GM23248 (cell line): ENCODE results near the gene GALM. TPM values are rescaled to one million over a fixed set of nuclear protein-coding genes. Genes with fewer than 3 reads are reported as not detected.

Source experiments
- DNase-seq: peaks from one replicate; pipeline ENCODE4 v3.0.0-alpha.2; 2015
- H2AFZ ChIP-seq: fragments of 200-600 bp; sonication (generic); 2 replicates; pipeline ENCODE4 v1.6.1; 2016; ENCODE audit warnings: antibody characterized with exemption
- H3F3A ChIP-seq: fragments of 200-600 bp; sonication (generic); 2 replicates; pipeline ENCODE4 v1.6.1; 2016; ENCODE audit warnings: mild to moderate bottlenecking, antibody characterized with exemption, mixed run types; ENCODE audit not compliant: insufficient read depth
- H3K27ac ChIP-seq: fragments of 200-600 bp; sonication (generic); 2 replicates; pipeline ENCODE4 v1.5.1; 2016; ENCODE audit warnings: mild to moderate bottlenecking
- H3K27me3 ChIP-seq: fragments of 200-600 bp; sonication (generic); replicated peaks from 2 replicates; pipeline ENCODE4 v1.6.1; 2016; ENCODE audit warnings: mild to moderate bottlenecking; ENCODE audit not compliant: insufficient read depth
- H3K36me3 ChIP-seq: fragments of 200-600 bp; sonication (generic); 2 replicates; pipeline ENCODE4 v1.6.1; 2016; ENCODE audit warnings: low read depth, mild to moderate bottlenecking
- H3K4me1 ChIP-seq: fragments of 200-600 bp; sonication (generic); 2 replicates; pipeline ENCODE4 v1.6.1; 2016; ENCODE audit warnings: mild to moderate bottlenecking; ENCODE audit not compliant: insufficient read depth
- H3K4me2 ChIP-seq: fragments of 200-600 bp; sonication (generic); one replicate; pipeline ENCODE4 v1.6.1; 2016; ENCODE audit warnings: mild to moderate bottlenecking; ENCODE audit not compliant: unreplicated experiment
- H3K4me3 ChIP-seq: fragments of 200-600 bp; sonication (generic); 2 replicates; pipeline ENCODE4 v1.5.1; 2016; ENCODE audit warnings: mild to moderate bottlenecking
- H3K79me2 ChIP-seq: fragments of 200-600 bp; sonication (generic); 2 replicates; pipeline ENCODE4 v1.6.1; 2016; ENCODE audit warnings: mild to moderate bottlenecking; ENCODE audit not compliant: insufficient read depth
- H3K9ac ChIP-seq: fragments of 200-600 bp; sonication (generic); 2 replicates; pipeline ENCODE4 v1.6.1; 2016; ENCODE audit warnings: mild to moderate bottlenecking
- H3K9me2 ChIP-seq: fragments of 200-600 bp; sonication (generic); 2 replicates; pipeline ENCODE4 v1.6.1; 2016; ENCODE audit warnings: mixed run types, mild to moderate bottlenecking, moderate library complexity; ENCODE audit not compliant: insufficient read depth
- H3K9me3 ChIP-seq: fragments of 200-600 bp; sonication (generic); one replicate; pipeline ENCODE4 v1.6.1; 2017; ENCODE audit warnings: low read depth
- H4K20me1 ChIP-seq: fragments of 200-600 bp; sonication (generic); 2 replicates; pipeline ENCODE4 v1.6.0; 2016; ENCODE audit not compliant: insufficient read depth
- EZH2 ChIP-seq: fragments of 200-600 bp; sonication (generic); IDR thresholded peaks from 2 replicates; pipeline ENCODE4 v1.6.1; 2018; ENCODE audit warnings: antibody characterized with exemption, mild to moderate bottlenecking; ENCODE audit not compliant: insufficient read depth, poor library complexity, severe bottlenecking
- EZH2phosphoT487 ChIP-seq: fragments of 200-600 bp; sonication (generic); IDR thresholded peaks from 2 replicates; pipeline ENCODE4 v1.6.1; 2018; ENCODE audit warnings: antibody characterized with exemption, moderate library complexity, mild to moderate bottlenecking, low read depth; ENCODE audit not compliant: insufficient read depth
- WGBS, 2 experiments: methylation state at CpG; one replicate each; pipeline ENCODE4 v1.1.6; 2015 to 2017; ENCODE audit warnings: low lambda C conversion rate in 2 of 2, low coverage in 1 of 2; ENCODE audit errors: missing lambda C conversion rate in 2 of 2; 5-methylcytosine and 5-hydroxymethylcytosine counted together
- in situ Hi-C: fragments of 300-500 bp; cut with MboI; formaldehyde crosslinking; loops from 2 replicates; pipeline ENCODE4 v1.15.0; 2020
- polyA plus RNA-seq: library from polyadenylated mRNA; unstranded; fragments of >200 nt; fragmentation: Nextera tagmentation; extraction: Ambion mirVana; gene quantifications from 2 replicates; pipeline ENCODE4 v1.2.1, GENCODE V29; 2016
- total RNA-seq: library from RNA; depleted of rRNA; stranded (reverse); fragments of >200 nt; shearing (Covaris generic); gene quantifications from 2 replicates; pipeline ENCODE4 v1.2.3, GENCODE V29; 2014

The GALM gene
- total and polyA plus RNA-seq, 2 experiments from 2014 or later = 7.6 to 10.8 TPM

DNA sequence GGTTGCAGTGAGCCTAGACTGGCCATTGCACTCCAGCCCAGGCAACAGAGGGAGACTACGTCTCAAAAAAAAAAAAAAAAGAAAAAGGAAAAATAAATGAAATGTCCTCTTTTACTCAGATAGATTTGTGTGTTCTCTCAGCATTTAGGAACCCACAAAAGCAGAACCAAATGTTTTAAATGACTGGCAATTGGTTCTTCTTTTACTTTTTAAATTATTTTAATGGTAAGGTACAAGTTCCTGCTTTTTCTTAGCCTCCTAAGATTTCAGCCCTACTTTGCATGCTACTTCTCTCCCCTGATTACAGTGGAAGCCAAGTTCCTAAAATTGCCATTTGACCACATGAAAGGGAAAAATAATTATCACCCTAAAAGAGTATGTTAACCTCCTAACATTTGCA is 61.7 kb downstream of the GALM start:
- Histone ChIP-seq H3K9ac (no peak overlapping the region), H3K9me3 (no peaks in the 10 kb centered on the region), H3K4me2 (no peak overlapping the region), H4K20me1 (no peaks in the 10 kb centered on the region), H3K27me3 (no peaks in the 10 kb centered on the region), H3F3A (no peaks in the 10 kb centered on the region), H3K4me3 (no peak overlapping the region), H3K36me3 (no peaks in the 10 kb centered on the region), H3K27ac (no peak overlapping the region), H3K79me2 (no peaks in the 10 kb centered on the region), H3K4me1 (no peaks in the 10 kb centered on the region), H3K9me2 (no peaks in the 10 kb centered on the region), H2AFZ (no peak overlapping the region)
- 88 to 100% methylated on average over 1 of the region's 1 CpG for WGBS, 2 experiments
- TF ChIP-seq EZH2phosphoT487 (no peak), EZH2 (no peak)
- in situ Hi-C loops = no loop called here
- DNase-seq = no peak

GRCh38 chr2:38728694-38729093 is 62.8 kb downstream of the GALM start:
- no peak for DNase-seq
- no peak overlapping the region for H3K4me3 ChIP-seq
- H2AFZ ChIP-seq = no peak overlapping the region
- in situ Hi-C loops = no loop called here
- H3K9me3 ChIP-seq = no peaks in the 10 kb centered on the region
- H3K36me3 ChIP-seq = no peaks in the 10 kb centered on the region
- TF ChIP-seq EZH2phosphoT487 (no peak), EZH2 (no peak)
- WGBS, 2 experiments = 47 to 65% methylated on average over 2 of the region's 2 CpGs
- H3F3A ChIP-seq = no peaks in the 10 kb centered on the region
- no peaks in the 10 kb centered on the region for H3K79me2 ChIP-seq
- H3K27me3 ChIP-seq = no peaks in the 10 kb centered on the region
- no peak overlapping the region for H3K27ac ChIP-seq
- H4K20me1 ChIP-seq = no peaks in the 10 kb centered on the region
- H3K9me2 ChIP-seq = no peaks in the 10 kb centered on the region
- no peaks in the 10 kb centered on the region for H3K4me1 ChIP-seq
- no peak overlapping the region for H3K9ac ChIP-seq
- H3K4me2 ChIP-seq = no peak overlapping the region

DNA sequence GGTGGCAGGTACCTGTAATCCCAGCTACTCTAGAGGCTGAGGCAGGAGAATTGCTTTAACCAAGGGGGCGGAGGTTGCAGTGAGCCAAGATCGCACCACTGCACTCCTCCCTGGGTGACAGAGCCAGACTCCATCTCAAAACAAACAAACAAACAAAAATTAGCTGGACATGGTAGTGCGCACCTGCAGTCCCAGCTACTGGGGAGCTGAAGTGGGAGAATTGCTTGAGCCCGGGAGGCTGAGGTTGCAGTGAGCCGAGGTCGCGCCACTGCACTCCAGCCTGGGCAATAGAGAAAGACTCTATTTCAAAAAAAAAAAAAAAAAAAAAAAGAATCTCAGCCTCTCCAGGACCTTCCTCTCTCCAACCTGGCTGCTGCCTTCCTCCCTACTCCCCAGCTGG is 65.2 kb downstream of the GALM start:
- Histone ChIP-seq H3K27me3 (no peaks in the 10 kb centered on the region), H3K4me2 (no peak overlapping the region), H3K9ac (no peak overlapping the region), H3K9me2 (no peaks in the 10 kb centered on the region), H3K4me3 (no peak overlapping the region), H3K36me3 (no peaks in the 10 kb centered on the region), H4K20me1 (no peaks in the 10 kb centered on the region), H3K79me2 (no peaks in the 10 kb centered on the region), H3K9me3 (no peaks in the 10 kb centered on the region), H3K4me1 (no peaks in the 10 kb centered on the region), H3F3A (no peaks in the 10 kb centered on the region), H3K27ac (no peak overlapping the region), H2AFZ (no peak overlapping the region)
- no peak for TF ChIP-seq EZH2phosphoT487
- no peak for TF ChIP-seq EZH2
- DNase-seq = no peak
- WGBS, 2 experiments = 94 to 95% methylated on average over 6 to 7 of the region's 7 CpGs
- in situ Hi-C loops = loop anchor here (10.0 kb wide), 2 partner anchors 156 to 416 kb away; no protein-coding TSS in a partner anchor

DNA sequence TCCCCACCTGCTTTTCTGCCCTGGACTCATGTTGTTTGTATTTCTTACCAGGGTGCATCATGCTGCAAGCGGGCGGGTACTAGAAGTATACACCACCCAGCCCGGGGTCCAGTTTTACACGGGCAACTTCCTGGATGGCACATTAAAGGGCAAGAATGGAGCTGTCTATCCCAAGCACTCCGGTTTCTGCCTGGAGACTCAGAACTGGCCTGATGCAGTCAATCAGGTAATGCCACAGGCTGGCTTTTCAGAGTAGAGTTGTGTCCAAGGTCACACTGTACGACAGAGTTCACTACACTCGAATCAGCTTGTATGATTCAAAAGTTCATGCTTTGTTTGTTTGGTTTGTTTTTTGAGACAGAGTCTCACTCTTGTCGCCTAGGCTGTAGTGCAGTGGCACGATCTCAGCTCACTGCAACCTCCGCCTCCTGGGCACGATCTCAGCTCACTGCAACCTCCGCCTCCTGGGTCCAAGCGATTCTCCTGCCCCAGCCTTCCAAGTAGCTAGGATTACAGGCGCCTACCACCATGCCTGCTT is 65.8 kb downstream of the GALM start:
- H3K9me2 ChIP-seq = no peaks in the 10 kb centered on the region
- DNase-seq = no peak
- H3K79me2 ChIP-seq = no peaks in the 10 kb centered on the region
- no peaks in the 10 kb centered on the region for H3K27me3 ChIP-seq
- no peak overlapping the region for H2AFZ ChIP-seq
- in situ Hi-C loops = loop anchor here (10.0 kb wide), 2 partner anchors 157 to 417 kb away; no protein-coding TSS in a partner anchor
- H3K9me3 ChIP-seq = no peaks in the 10 kb centered on the region
- no peaks in the 10 kb centered on the region for H4K20me1 ChIP-seq
- 92 to 95% methylated on average over 13 to 14 of the region's 14 CpGs for WGBS, 2 experiments
- H3K4me3 ChIP-seq = no peak overlapping the region
- TF ChIP-seq EZH2 (no peak), EZH2phosphoT487 (no peak)
- no peaks in the 10 kb centered on the region for H3F3A ChIP-seq
- H3K4me1 ChIP-seq = no peaks in the 10 kb centered on the region
- H3K4me2 ChIP-seq = no peak overlapping the region
- H3K27ac ChIP-seq = no peak overlapping the region
- H3K36me3 ChIP-seq = no peaks in the 10 kb centered on the region
- no peak overlapping the region for H3K9ac ChIP-seq
